GM12878 (cell line): ENCODE results near the gene BLTP1. TPM values are rescaled to one million over a fixed set of nuclear protein-coding genes. Genes with fewer than 3 reads are reported as not detected.

Source experiments
- ATAC-seq: fragments of 200-7000 bp; cut with Tn5 transposase; 3 replicates; pipeline ENCODE4 v1.9.1; 2020; ENCODE audit warnings: mild to moderate bottlenecking, moderate library complexity
- BruUV-seq: library from RNA; stranded (reverse); fragments of 400-500 nt; replicated peaks from 2 replicates; lab custom pipeline; 2021; lab: Mats Ljungman, UMichigan
- CTCF ChIA-PET: fragments of 300-600 bp; sonication (Branson Sonifier 250); formaldehyde crosslinking; extraction: SDS; loops from one replicate; lab custom pipeline; 2021; ENCODE audit warnings: inconsistent platforms; lab: Yijun Ruan, JAX
- POLR2A ChIA-PET: fragments of 350-600 bp; formaldehyde crosslinking; extraction: SDS; loops from one replicate; lab custom pipeline; 2021; ENCODE audit warnings: inconsistent platforms; lab: Charles Lee
- RAD21 ChIA-PET: fragments of 300-600 bp; sonication (Branson Sonifier 250); formaldehyde crosslinking; loops from one replicate; lab custom pipeline; 2023; ENCODE audit warnings: antibody characterized with exemption; ENCODE audit not compliant: unreplicated experiment; lab: Charles Lee
- SMC1A ChIA-PET: fragments of 300-600 bp; sonication (Branson Sonifier 250); formaldehyde crosslinking; loops from one replicate; lab custom pipeline; 2023; ENCODE audit not compliant: unreplicated experiment, uncharacterized antibody; lab: Charles Lee
- DNase-seq: peaks from one replicate; pipeline ENCODE4 v3.0.0-alpha.2; 2011; ENCODE audit warnings: low read depth, low spot score
- FAIRE-seq: peaks from 3 replicates; lab custom pipeline; 2011; peaks lifted over from hg19 to GRCh38; lab: Jason Lieb, UNC
- H2AFZ ChIP-seq: 2 replicates; pipeline ENCODE4 v1.6.0; 2011; ENCODE audit warnings: low read depth, low read length, control low read depth; ENCODE audit not compliant: control insufficient read depth
- H3K27ac ChIP-seq: 2 replicates; pipeline ENCODE4 v1.5.1; 2011; ENCODE audit warnings: control low read depth; ENCODE audit not compliant: control insufficient read depth, insufficient read depth
- H3K27me3 ChIP-seq, 2 experiments: replicated peaks in 1 of 2; 2 replicates each; pipeline versions ENCODE4 v1.6.0 to v1.6.1; 2011; ENCODE audit warnings: low read length in 1 of 2; ENCODE audit not compliant: control insufficient read depth in 2 of 2, insufficient read depth in 2 of 2
- H3K36me3 ChIP-seq, 2 experiments: 2 replicates each; pipeline ENCODE4 v1.5.1; 2011; ENCODE audit warnings: low read length in 1 of 2; ENCODE audit not compliant: control insufficient read depth in 2 of 2, insufficient read depth in 2 of 2
- H3K4me1 ChIP-seq: 2 replicates; pipeline ENCODE4 v1.6.1; 2011; ENCODE audit warnings: mild to moderate bottlenecking, low read length, moderate library complexity, mixed read lengths; ENCODE audit not compliant: control insufficient read depth, insufficient read depth
- H3K4me2 ChIP-seq: 2 replicates; pipeline ENCODE4 v1.6.0; 2011; ENCODE audit warnings: control low read depth; ENCODE audit not compliant: control insufficient read depth, insufficient read depth
- H3K4me3 ChIP-seq: fragments of 200-600 bp; sonication (generic); 2 replicates; pipeline ENCODE4 v1.5.1; 2016
- H3K79me2 ChIP-seq: 2 replicates; pipeline ENCODE4 v1.6.0; 2011; ENCODE audit warnings: low read length; ENCODE audit not compliant: control insufficient read depth, insufficient read depth
- H3K9ac ChIP-seq: 2 replicates; pipeline ENCODE4 v1.8.0; 2011; ENCODE audit warnings: low read length, control low read depth, mixed read lengths; ENCODE audit not compliant: control insufficient read depth, insufficient read depth
- H3K9me3 ChIP-seq: replicated peaks from 3 replicates; pipeline ENCODE4 v1.5.1; 2011; ENCODE audit warnings: mild to moderate bottlenecking, low read length; ENCODE audit not compliant: control insufficient read depth, insufficient read depth
- H4K20me1 ChIP-seq: 2 replicates; pipeline ENCODE4 v1.6.0; 2011; ENCODE audit not compliant: control insufficient read depth, insufficient read depth
- CBX3 ChIP-seq: fragments of 200-600 bp; sonication (generic); IDR thresholded peaks from 2 replicates; pipeline ENCODE4 v1.6.1; 2016; ENCODE audit warnings: low read depth, borderline replicate concordance
- E2F8 ChIP-seq: fragments of 450-650 bp; IDR thresholded peaks from 2 replicates; pipeline ENCODE4 v1.6.1; 2018; ENCODE audit warnings: mild to moderate bottlenecking, low read depth, moderate library complexity; ENCODE audit not compliant: partially characterized antibody
- HDAC6 ChIP-seq: fragments of 200-600 bp; sonication (generic); IDR thresholded peaks from one replicate; pipeline ENCODE4 v1.8.0; 2017; ENCODE audit warnings: antibody characterized with exemption; ENCODE audit not compliant: unreplicated experiment
- IRF4 ChIP-seq: IDR thresholded peaks from 2 replicates; pipeline ENCODE4 v1.6.1; 2011; ENCODE audit warnings: low read depth, low read length
- IRF5 ChIP-seq: fragments of 450-650 bp; IDR thresholded peaks from 2 replicates; pipeline ENCODE4 v1.6.1; 2017; ENCODE audit warnings: borderline replicate concordance
- KDM1A ChIP-seq: fragments of 200-600 bp; sonication (generic); IDR thresholded peaks from 2 replicates; pipeline ENCODE4 v1.6.1; 2016; ENCODE audit warnings: borderline replicate concordance
- MXI1 ChIP-seq: fragments of 150-350 bp; IDR thresholded peaks from 2 replicates; pipeline ENCODE4 v1.6.1; 2011; ENCODE audit warnings: low read depth, mild to moderate bottlenecking, inconsistent platforms, low read length, improper control_type of control experiment
- NKRF ChIP-seq: fragments of 450-650 bp; conservative IDR thresholded peaks from 2 replicates; pipeline ENCODE4 v1.6.1; 2017; ENCODE audit warnings: mild to moderate bottlenecking, moderate library complexity
- PBX3 ChIP-seq: IDR thresholded peaks from 2 replicates; pipeline ENCODE4 v1.6.1; 2011; ENCODE audit warnings: mild to moderate bottlenecking, low read depth, low read length, moderate library complexity; ENCODE audit not compliant: insufficient replicate concordance
- POLR2A ChIP-seq: IDR thresholded peaks from 2 replicates; pipeline ENCODE4 v1.6.1; 2011; ENCODE audit warnings: low read depth, mild to moderate bottlenecking, low read length
- RELB ChIP-seq: fragments of 450-650 bp; IDR thresholded peaks from 2 replicates; pipeline ENCODE4 v1.6.1; 2017; ENCODE audit warnings: low read depth, mild to moderate bottlenecking, moderate library complexity
- SMARCA5 ChIP-seq: fragments of 450-650 bp; IDR thresholded peaks from 2 replicates; pipeline ENCODE4 v1.6.1; 2017; ENCODE audit warnings: mild to moderate bottlenecking
- TARDBP ChIP-seq: IDR thresholded peaks from 2 replicates; pipeline ENCODE4 v1.6.1; 2016; ENCODE audit warnings: borderline replicate concordance
- TBL1XR1 ChIP-seq: IDR thresholded peaks from 2 replicates; pipeline ENCODE4 v1.6.1; 2012; ENCODE audit warnings: low read depth, low read length, improper control_type of control experiment
- YY1 ChIP-seq: IDR thresholded peaks from 2 replicates; pipeline ENCODE4 v1.6.1; 2011; ENCODE audit warnings: low read depth, mild to moderate bottlenecking, low read length
- ZSCAN29 ChIP-seq: fragments of 450-650 bp; IDR thresholded peaks from 2 replicates; pipeline ENCODE4 v1.6.1; 2017; ENCODE audit warnings: mild to moderate bottlenecking, moderate library complexity
- WGBS: methylation state at CpG from one replicate; pipeline ENCODE4 v1.1.6; 2016; ENCODE audit warnings: low lambda C conversion rate; ENCODE audit not compliant: insufficient replicate concordance, insufficient coverage; ENCODE audit errors: missing lambda C conversion rate; 5-methylcytosine and 5-hydroxymethylcytosine counted together
- in situ Hi-C: fragments of 300-500 bp; cut with MboI; formaldehyde crosslinking; loops from 9 replicates; pipeline ENCODE4 v1.14.3; 2018; ENCODE audit warnings: mixed read lengths
- intact Hi-C: fragments of 100-400 bp; cut with micrococcal nuclease; formaldehyde crosslinking; loops from one replicate; pipeline ENCODE4 v1.14.2; 2022; ENCODE audit not compliant: unreplicated experiment
- polyA plus RNA-seq, 11 experiments: library from polyadenylated mRNA; depleted of rRNA in 4 of 11; unstranded in 6 of 11; stranded (reverse) in 5 of 11; fragments of >200 nt; fragmentation: Nextera tagmentation in 4 of 11; fragmentation: Illumina TruSeq in 1 of 11; extraction: Ambion mirVana in 4 of 11; extraction: Trizol in 1 of 11; gene quantifications; 1 replicate in 1 of 11; 2 replicates in 10 of 11; pipeline versions ENCODE4 v1.2.1 to v1.2.3, GENCODE V29; 2011 to 2016; ENCODE audit warnings: inconsistent platforms in 2 of 11, missing spikeins in 2 of 11, low read depth in 1 of 11
- total RNA-seq, 4 experiments: library from RNA; depleted of rRNA in 3 of 4; stranded (reverse); fragments of >200 nt in 3 of 4; fragmentation: Illumina TruSeq in 1 of 4; extraction: Trizol in 1 of 4; gene quantifications; 2 replicates each; pipeline versions ENCODE4 v1.2.1 to v1.2.3, GENCODE V29; 2013 to 2021

The BLTP1 gene
- total and polyA plus RNA-seq, 10 of the 15 experiments (the other 5 are each of a cell fraction or from before 2014, with no cell fraction given) = 3.4 to 38.1 (median 16.3) TPM

GRCh38 chr4:122163301-122163700, 11.2 kb downstream of the BLTP1 start:
- no peak overlapping the region for H3K9ac ChIP-seq
- no peak overlapping the region for H3K4me3 ChIP-seq
- intact Hi-C loops = no loop called here
- H4K20me1 ChIP-seq = no peaks in the 10 kb centered on the region
- H3K9me3 ChIP-seq = no peaks in the 10 kb centered on the region
- H3K27ac ChIP-seq = no peak overlapping the region
- H3K27me3 ChIP-seq = no peaks in the 10 kb centered on the region
- DNase-seq (no peak), FAIRE-seq (no peak), ATAC-seq (no peak)
- 95% methylated on average over 3 of the region's 3 CpGs for WGBS
- H3K4me1 ChIP-seq = no peaks in the 10 kb centered on the region
- no TSS peak for BruUV-seq
- H3K36me3 ChIP-seq = peaks cover 0 to 3% of the 10 kb centered on the region in 2 experiments; a peak in 2 of 4 replicates
- H3K4me2 ChIP-seq = no peak overlapping the region
- H2AFZ ChIP-seq = no peak overlapping the region
- ChIA-PET POLR2A (no interaction called here), RAD21 (no interaction called here), SMC1A (no interaction called here), CTCF (no interaction called here)
- in situ Hi-C loops = no loop called here
- no peaks in the 10 kb centered on the region for H3K79me2 ChIP-seq
- TF ChIP-seq CBX3 (no peak), HDAC6 (no peak), KDM1A (no peak), SMARCA5 (no peak), MXI1 (no peak), E2F8 (no peak), POLR2A (no peak), IRF4 (no peak), TARDBP (no peak), YY1 (no peak), TBL1XR1 (no peak), RELB (no peak), NKRF (no peak), IRF5 (no peak), ZSCAN29 (no peak), PBX3 (no peak)
